Cardiac atrium fibroblast (primary cell): ENCODE data around the gene SRRM2. TPM values are rescaled to one million over a fixed set of nuclear protein-coding genes. Genes with fewer than 3 reads are reported as not detected.

Experiments
- total RNA-seq: library from RNA; depleted of rRNA; stranded (reverse); fragments of >200 nt; gene quantifications from 2 replicates; pipeline ENCODE4 v1.2.3, GENCODE V29; 2015

The SRRM2 gene
- total RNA-seq, result 46.7 and 53.8 TPM in 2 replicates

DNA sequence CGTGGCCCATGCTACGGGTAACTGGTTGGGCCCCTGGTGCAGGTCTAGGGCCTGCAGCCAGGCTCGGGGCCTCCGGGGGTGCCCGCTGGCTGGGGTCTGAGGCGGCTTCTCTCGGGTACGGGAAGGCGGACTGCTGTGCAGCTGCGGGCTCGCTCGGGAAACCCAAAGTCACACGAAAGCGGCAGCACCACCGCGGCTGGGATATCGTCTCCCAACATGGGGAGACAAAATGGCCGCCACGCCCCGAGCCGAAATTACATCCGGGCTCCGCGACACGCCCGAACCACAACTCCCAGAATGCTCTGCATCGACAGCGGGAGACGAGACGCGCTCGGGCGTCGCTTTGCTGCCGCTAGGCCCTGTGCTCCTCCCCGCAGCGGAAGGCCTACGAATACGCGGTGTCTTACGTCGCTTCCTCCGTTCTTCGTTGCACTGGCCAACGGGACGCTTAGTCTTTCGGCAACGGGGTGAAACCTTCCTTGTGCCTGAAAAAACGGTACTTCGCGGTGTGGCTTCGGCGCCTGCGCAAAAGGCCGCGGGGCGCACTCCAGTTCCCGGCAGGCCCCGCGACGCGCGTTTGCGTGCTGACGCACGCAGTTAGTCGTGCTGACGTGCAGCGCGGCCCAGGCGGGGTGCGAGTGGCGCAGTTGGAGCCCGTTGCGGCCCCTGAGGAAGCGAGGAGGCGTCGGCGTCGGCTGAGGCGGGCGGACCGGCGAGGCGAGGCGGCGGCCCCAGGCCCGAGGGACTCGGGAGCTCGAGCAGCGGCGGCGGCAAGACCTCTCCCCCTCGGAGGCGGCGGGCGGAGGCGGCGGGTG lies at the start of gene SRRM2:
Gene SRRM2, plus strand, starts transcription at position 604 of the 815 bp plus-strand sequence. CDS start 3,727 bp downstream, outside the sequence.

GRCh38 chr16:2720064-2720457 lies 32.4 kb upstream of the SRRM2 start, which contains the start of gene PRSS27:
Gene PRSS27 (minus strand): TSS chr16:2720224. CDS start chr16:2720160, 64 bp downstream.

DNA sequence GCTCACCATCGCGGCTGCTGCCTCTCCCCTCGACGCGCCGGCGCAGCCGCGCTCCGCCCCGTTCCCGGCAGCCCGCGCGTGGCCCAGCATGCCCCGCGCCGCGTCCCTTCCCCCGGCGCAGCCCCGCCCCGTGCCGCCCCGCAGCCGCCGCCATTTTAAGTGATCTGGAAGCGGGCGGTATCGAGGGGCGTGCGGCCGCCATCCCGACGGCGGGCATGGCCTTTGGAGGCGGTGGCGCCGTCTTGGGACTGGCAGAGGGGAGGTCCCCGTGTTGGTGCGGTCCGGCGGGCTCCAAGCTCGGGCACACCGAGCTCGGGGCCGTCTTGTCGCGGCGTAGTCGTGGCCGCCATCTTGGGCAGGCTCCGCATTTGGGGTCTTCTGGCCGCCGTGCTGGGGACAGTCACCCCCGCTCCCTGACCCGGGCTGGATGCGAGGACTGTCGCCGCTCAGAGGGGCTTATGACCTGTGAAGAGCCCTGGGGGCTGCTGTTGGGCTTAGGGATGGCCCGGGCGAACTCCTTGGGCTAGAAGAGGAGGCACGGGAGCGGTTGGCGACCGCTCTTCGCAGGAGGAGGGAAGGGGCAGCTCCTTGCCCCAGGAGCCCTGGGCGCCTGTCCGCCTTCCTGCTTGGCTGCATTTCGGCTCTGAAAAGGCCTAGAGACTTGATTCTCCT lies 24.9 kb downstream of the SRRM2 start, which contains the start of gene ELOB:
Gene ELOB, minus strand, starts transcription at position 50 of the 672 bp plus-strand sequence. Its CDS starts 41 bp downstream, at position 9.

GRCh38 chr16:2787406-2787805 lies 35.0 kb downstream of the SRRM2 start, which contains the start of gene PRSS33:
Gene PRSS33 (minus strand): TSS chr16:2787560. CDS start chr16:2786547, 1,013 bp downstream.

GRCh38 chr16:2816751-2817339 lies 64.4 kb downstream of the SRRM2 start, which contains the start of gene PRSS21:
Gene PRSS21 (plus strand): TSS chr16:2817237. CDS start chr16:2817269, 32 bp downstream.

Other genes with a start within 250 kb of the SRRM2 start
- gene ATP6V0C, start 238.7 kb upstream of the SRRM2 start, total RNA-seq, result 53.5 and 59.2 TPM in 2 replicates
- gene AMDHD2, start 232.3 kb upstream of the SRRM2 start, total RNA-seq, result 31.8 and 40.5 TPM in 2 replicates
- not detected in 2 replicates for gene CEMP1, start 221.2 kb upstream of the SRRM2 start, total RNA-seq
- gene PDPK1, start 214.6 kb upstream of the SRRM2 start, total RNA-seq, result 11.7 and 15.4 TPM in 2 replicates
- 29.1 and 33.0 TPM in 2 replicates for gene KCTD5, start 70.1 kb upstream of the SRRM2 start, total RNA-seq
- gene PRSS27, start 32.4 kb upstream of the SRRM2 start, total RNA-seq, result 0.16 and 0.18 TPM in 2 replicates
- 262 and 317 TPM in 2 replicates for gene ELOB, start 24.6 kb downstream of the SRRM2 start, total RNA-seq
- gene PRSS33, start 34.9 kb downstream of the SRRM2 start, total RNA-seq, result not detected in 2 replicates
- not detected in 2 replicates for gene PRSS41, start 45.8 kb downstream of the SRRM2 start, total RNA-seq
- gene PRSS21, start 64.6 kb downstream of the SRRM2 start, total RNA-seq, result not detected in 2 replicates
- 1.8 TPM in 1 of 2 replicates, not detected in the other for gene ZG16B, start 77.7 kb downstream of the SRRM2 start, total RNA-seq
- gene PRSS22, start 105.5 kb downstream of the SRRM2 start, total RNA-seq, result not detected in 2 replicates
- gene FLYWCH2, start 130.6 kb downstream of the SRRM2 start, total RNA-seq, result 75.6 and 81.2 TPM in 2 replicates
- gene FLYWCH1, start 159.3 kb downstream of the SRRM2 start, total RNA-seq, result 22.6 and 28.2 TPM in 2 replicates
- gene KREMEN2, start 211.6 kb downstream of the SRRM2 start, total RNA-seq, result not detected in 2 replicates
- 10.0 and 10.5 TPM in 2 replicates for gene PAQR4, start 216.7 kb downstream of the SRRM2 start, total RNA-seq
- 5.8 and 14.6 TPM in 2 replicates for gene PKMYT1, start 227.8 kb downstream of the SRRM2 start, total RNA-seq